GM19328 (cell line): ENCODE results near the gene KDM2B.

ENCODE experiments used
- ATAC-seq: cut with Tn5 transposase; IDR thresholded peaks from one replicate; pipeline ENCODE4 v1.9.1; 2021; ENCODE audit warnings: mild to moderate bottlenecking, moderate library complexity; ENCODE audit not compliant: unreplicated experiment

KDM2B gene

DNA sequence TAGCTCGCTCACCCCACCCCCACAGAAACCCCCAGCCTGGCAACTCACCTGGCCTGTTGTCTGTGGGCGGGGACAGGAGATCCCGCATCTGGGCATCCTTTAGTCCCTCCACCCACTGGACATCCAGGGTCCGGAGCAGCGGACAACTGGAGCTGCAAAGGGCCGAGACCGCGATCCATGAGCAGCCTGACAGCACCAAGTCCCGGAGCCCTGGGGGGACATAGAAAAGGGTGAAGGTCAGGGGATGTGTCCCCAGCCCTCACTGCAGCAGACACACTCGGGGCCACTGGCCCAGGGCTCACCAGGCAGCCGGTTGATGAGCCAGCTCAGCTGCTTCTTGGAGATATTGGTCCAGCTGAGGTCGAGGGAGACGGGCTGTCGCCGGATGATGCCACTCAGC is 140.1 kb downstream of the KDM2B start:
- no peak for ATAC-seq

- no peak for ATAC-seq
Observed at GRCh38 chr12:121439715-121440114, 141.1 kb downstream of the KDM2B start.

- ATAC-seq, result no peak
Observed at GRCh38 chr12:121438905-121439304, 141.9 kb downstream of the KDM2B start.

DNA sequence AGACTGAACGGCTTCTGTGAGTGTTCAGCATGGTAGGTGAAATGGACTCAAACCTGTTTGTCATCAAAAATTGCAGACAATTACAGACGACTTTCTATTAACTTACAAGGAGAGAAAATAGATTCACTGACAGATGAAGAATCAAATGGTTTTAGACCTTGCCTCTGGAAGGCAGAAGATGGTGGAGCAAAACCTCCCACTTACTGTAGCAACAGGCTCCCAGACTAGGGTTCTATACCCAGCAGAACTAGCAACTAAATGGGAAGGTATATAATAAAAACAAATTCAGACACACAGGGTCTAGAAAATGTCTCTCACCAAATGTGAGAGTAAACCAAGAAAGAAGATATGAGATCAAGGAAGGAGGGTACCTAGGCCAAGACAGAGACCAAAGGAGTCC is 144.1 kb downstream of the KDM2B start:
- ATAC-seq, result no peak

DNA sequence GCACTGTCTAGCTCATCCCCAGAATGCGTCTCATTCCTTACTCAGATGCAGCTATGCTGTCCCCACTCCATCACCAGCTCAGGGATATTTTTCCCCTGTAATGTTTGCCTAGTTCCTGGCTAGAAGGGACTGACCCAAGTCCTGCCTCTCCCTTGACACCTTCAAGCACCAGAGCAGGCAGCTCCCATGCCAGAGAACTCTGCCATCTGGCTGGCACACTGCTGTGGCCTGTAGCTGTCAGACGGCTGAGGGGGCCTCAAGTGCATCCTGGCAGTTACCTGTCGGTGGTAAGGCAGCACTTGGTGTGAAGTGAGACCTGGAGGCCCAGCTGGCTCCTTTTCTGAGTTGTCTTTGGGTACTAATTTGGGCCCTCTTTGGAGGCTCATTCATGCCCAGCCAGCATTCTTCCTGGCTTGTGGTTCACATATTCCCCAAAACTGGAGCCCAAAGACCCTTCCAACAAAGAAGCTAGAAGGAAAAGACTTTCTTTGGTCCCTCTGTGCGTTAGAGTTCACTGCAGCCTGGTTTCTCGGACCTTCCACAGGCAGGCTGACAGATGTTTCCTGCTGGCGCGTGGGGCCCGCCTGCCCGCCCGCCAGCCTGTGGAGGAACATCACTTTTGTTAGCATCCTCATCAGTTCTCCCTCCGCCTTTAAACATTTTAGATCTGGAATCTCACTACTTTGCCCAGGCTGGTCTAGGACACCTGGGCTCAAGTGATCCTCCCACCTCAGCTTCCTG is 147.9 kb downstream of the KDM2B start:
- ATAC-seq, result no peak

GRCh38 chr12:121430833-121431415 is 149.9 kb downstream of the KDM2B start:
- ATAC-seq, result no peak

DNA sequence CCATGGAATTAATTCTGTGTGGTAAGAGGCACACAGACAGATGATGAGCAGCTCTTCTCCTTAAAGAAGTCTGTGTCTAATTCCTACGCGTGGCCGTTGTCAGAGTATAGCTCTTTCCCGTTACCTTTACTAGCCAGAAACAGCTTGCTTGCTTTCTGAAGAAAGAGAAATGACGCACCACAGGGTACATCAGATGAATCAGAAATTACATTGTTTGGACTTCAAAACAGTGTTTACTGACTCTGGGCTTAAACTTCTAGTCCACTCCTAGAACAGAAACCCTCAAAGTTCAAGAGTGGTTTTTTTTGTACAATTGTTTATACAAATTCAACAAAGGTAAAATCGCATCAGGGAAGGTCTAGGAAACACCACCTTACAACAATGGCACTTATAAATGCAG is 151.9 kb downstream of the KDM2B start:
- ATAC-seq, result no peak

DNA sequence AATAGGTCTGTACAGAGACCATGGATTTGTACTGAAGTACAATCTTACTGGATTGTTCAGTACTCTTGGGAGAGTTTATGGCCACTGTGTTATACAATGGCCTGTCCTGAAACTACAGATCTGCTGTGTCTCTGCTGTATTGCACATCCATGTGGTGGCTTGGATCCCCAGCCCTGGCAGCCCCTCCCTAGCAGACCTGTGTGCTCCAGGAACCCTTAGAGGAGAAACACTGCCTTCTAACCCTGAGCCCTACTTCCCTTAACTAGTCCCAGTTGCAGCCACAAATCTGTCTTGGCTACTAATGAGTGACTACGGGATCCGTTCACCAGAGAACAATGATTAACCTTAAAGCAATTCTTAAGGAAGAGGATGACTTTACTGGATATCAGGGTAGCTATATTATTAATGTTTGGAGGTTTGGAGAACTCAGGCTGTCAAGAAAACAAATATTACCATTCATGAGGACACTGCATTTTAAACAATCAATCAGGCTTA is 153.2 kb downstream of the KDM2B start:
- ATAC-seq, result no peak

- no peak for ATAC-seq
Observed at GRCh38 chr12:121424624-121424975, 156.2 kb downstream of the KDM2B start.

- ATAC-seq, result no peak
Observed at GRCh38 chr12:121423682-121424623, 156.9 kb downstream of the KDM2B start.

GRCh38 chr12:121423253-121423652 is 157.6 kb downstream of the KDM2B start:
- ATAC-seq, result no peak

GRCh38 chr12:121420109-121420508 is 160.7 kb downstream of the KDM2B start:
- ATAC-seq, result no peak

- ATAC-seq, result no peak
Observed at GRCh38 chr12:121417847-121418246, 163.0 kb downstream of the KDM2B start.

DNA sequence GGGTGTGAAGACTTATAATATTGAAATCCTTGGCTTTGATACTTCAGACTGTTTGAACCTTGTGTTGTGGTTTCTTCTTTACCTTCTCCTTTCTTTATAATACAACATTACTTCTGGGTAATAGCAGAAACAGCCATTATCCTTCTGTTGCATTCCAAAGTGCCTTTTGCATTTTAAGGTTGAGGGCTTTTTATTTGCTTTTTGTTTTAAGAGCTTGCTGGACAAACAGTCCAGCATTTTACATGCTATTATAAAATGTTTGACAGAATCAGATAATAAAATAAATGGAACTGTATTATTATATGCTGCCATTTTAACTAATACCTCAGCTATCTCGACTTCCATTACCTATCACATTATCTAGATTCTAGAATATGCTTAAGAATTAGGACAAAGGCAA is 166.9 kb downstream of the KDM2B start:
- no peak for ATAC-seq

- no peak for ATAC-seq
Observed at GRCh38 chr12:121405211-121405610, 175.6 kb downstream of the KDM2B start.

- ATAC-seq, result no peak
Observed at GRCh38 chr12:121404734-121405133, 176.1 kb downstream of the KDM2B start.

- no peak for ATAC-seq
Observed at GRCh38 chr12:121403721-121404120, 177.1 kb downstream of the KDM2B start.

GRCh38 chr12:121400332-121401139 is 180.3 kb downstream of the KDM2B start:
- peak; percentile 25 for ATAC-seq

GRCh38 chr12:121399391-121400331 is 181.2 kb downstream of the KDM2B start, which contains the start of gene RNF34:
Gene RNF34 (plus strand): TSS chr12:121400118. CDS start chr12:121400213, 95 bp downstream.
- ATAC-seq, result peak; percentile 90
